8988T (cell line): Measurements from ENCODE around the gene MXRA7.
"Not testable (repeated sequence)": the region's sequence is repeated elsewhere in the genome, so short reads cannot be mapped to it uniquely, and the experiment has no call there.

Experiments used
- DNase-seq: peaks from one replicate; pipeline ENCODE4 v3.0.0; 2011

The MXRA7 gene

GRCh38 chr17:76710863-76711611 is at the start of gene MXRA7:
Gene MXRA7, minus strand, starts transcription at chr17:76710965. Its CDS starts 19 bp downstream, at chr17:76710946.
- peak; percentile 68 for DNase-seq

- no peak for DNase-seq
Measured at GRCh38 chr17:76758570-76758969, 47.8 kb upstream of the MXRA7 start.

- no peak for DNase-seq
Measured at GRCh38 chr17:76757256-76757655, 46.5 kb upstream of the MXRA7 start.

GRCh38 chr17:76755285-76755684 is 44.5 kb upstream of the MXRA7 start:
- DNase-seq, result no peak

- no peak for DNase-seq
Measured at GRCh38 chr17:76753061-76753961, 42.5 kb upstream of the MXRA7 start.

- no peak for DNase-seq
Measured at GRCh38 chr17:76752006-76752405, 41.2 kb upstream of the MXRA7 start.

GRCh38 chr17:76751416-76751993 is 40.7 kb upstream of the MXRA7 start:
- DNase-seq, result no peak

- DNase-seq, result no peak
Measured at GRCh38 chr17:76748657-76749056, 37.9 kb upstream of the MXRA7 start.

GRCh38 chr17:76747716-76748363 is 37.1 kb upstream of the MXRA7 start:
- no peak for DNase-seq

- not testable (repeated sequence) for DNase-seq
Measured at GRCh38 chr17:76745785-76746184, 35.0 kb upstream of the MXRA7 start.

- no peak for DNase-seq
Measured at GRCh38 chr17:76744747-76745146, 34.0 kb upstream of the MXRA7 start.

GRCh38 chr17:76742958-76743357 is 32.2 kb upstream of the MXRA7 start:
- DNase-seq, result no peak

- DNase-seq, result no peak
Measured at GRCh38 chr17:76740329-76741118, 29.8 kb upstream of the MXRA7 start.

GRCh38 chr17:76739568-76740115 is 28.9 kb upstream of the MXRA7 start:
- not testable (repeated sequence) for DNase-seq

- no peak for DNase-seq
Measured at GRCh38 chr17:76738468-76738850, 27.7 kb upstream of the MXRA7 start.

- peak; percentile 82 for DNase-seq
Measured at GRCh38 chr17:76737676-76738467, 27.1 kb upstream of the MXRA7 start, which contains the start of gene MFSD11. Gene MFSD11, plus strand, starts transcription at chr17:76738119. Its CDS starts 234 bp downstream, at chr17:76738353.

GRCh38 chr17:76737082-76737675 is 26.4 kb upstream of the MXRA7 start, which contains the start of gene SRSF2:
Gene SRSF2, minus strand, starts transcription at chr17:76737331. Its CDS starts 171 bp downstream, at chr17:76737160.
- DNase-seq, result peak; percentile 71

- no peak for DNase-seq
Measured at GRCh38 chr17:76736349-76737081, 25.8 kb upstream of the MXRA7 start.

GRCh38 chr17:76735586-76736348 is 25.0 kb upstream of the MXRA7 start:
- no peak for DNase-seq
